NCI-H345 (cell line): Measurements from ENCODE around the gene WWC2.
"Not testable (repeated sequence)": the region's sequence is repeated elsewhere in the genome, so short reads cannot be mapped to it uniquely, and the experiment has no call there.

Source experiments
- DNase-seq: peaks from one replicate; lab custom pipeline; 2025; lab: John Stamatoyannopoulos, UW

Gene WWC2

GRCh38 chr4:183172881-183173280 is 73.8 kb downstream of the WWC2 start:
- DNase-seq: no peak

GRCh38 chr4:183173580-183174526 is 74.8 kb downstream of the WWC2 start:
- no peak for DNase-seq

GRCh38 chr4:183175631-183176232 is 76.7 kb downstream of the WWC2 start:
- DNase-seq: no peak

- no peak for DNase-seq
These were observed 77.9 kb downstream of the WWC2 start for GRCh38 chr4:183177001-183177400.

- DNase-seq: no peak
These were observed 79.1 kb downstream of the WWC2 start for GRCh38 chr4:183178201-183178600.

GRCh38 chr4:183180096-183180495 is 81.0 kb downstream of the WWC2 start:
- no peak for DNase-seq

GRCh38 chr4:183180621-183181020 is 81.6 kb downstream of the WWC2 start:
- no peak for DNase-seq

GRCh38 chr4:183181081-183181480 is 82.0 kb downstream of the WWC2 start:
- DNase-seq: no peak

GRCh38 chr4:183182873-183183725 is 84.0 kb downstream of the WWC2 start:
- peak; percentile 45 for DNase-seq

- DNase-seq: no peak
These were observed 85.0 kb downstream of the WWC2 start for GRCh38 chr4:183183906-183184535.

GRCh38 chr4:183185018-183185417 is 86.0 kb downstream of the WWC2 start:
- DNase-seq: no peak

- DNase-seq: no peak
These were observed 86.5 kb downstream of the WWC2 start for GRCh38 chr4:183185559-183185958.

GRCh38 chr4:183186813-183187212 is 87.8 kb downstream of the WWC2 start:
- DNase-seq: no peak

GRCh38 chr4:183190900-183191527 is 92.0 kb downstream of the WWC2 start:
- DNase-seq: no peak

- DNase-seq: no peak
These were observed 92.6 kb downstream of the WWC2 start for GRCh38 chr4:183191630-183192029.

- no peak for DNase-seq
These were observed 93.5 kb downstream of the WWC2 start for GRCh38 chr4:183192571-183192970.

GRCh38 chr4:183193730-183194338 is 94.8 kb downstream of the WWC2 start:
- DNase-seq: not testable (repeated sequence)

- DNase-seq: no peak
These were observed 96.5 kb downstream of the WWC2 start for GRCh38 chr4:183195534-183195933.

GRCh38 chr4:183197140-183197539 is 98.1 kb downstream of the WWC2 start:
- no peak for DNase-seq

GRCh38 chr4:183200453-183200852 is 101.4 kb downstream of the WWC2 start:
- DNase-seq: no peak

GRCh38 chr4:183201331-183201730 is 102.3 kb downstream of the WWC2 start:
- no peak for DNase-seq
